Gastrocnemius medialis (tissue), 4 donors: ENCODE data around the gene INPP5E. TPM values are rescaled to one million over a fixed set of nuclear protein-coding genes. Genes with fewer than 3 reads are reported as not detected.

Source experiments
- ATAC-seq, 2 donors: fragments of 150-250 bp; one replicate each; pipeline ENCODE4 v1.9.1; 2016
- DNase-seq, 2 donors: peaks; one replicate each; pipeline ENCODE4 v3.0.0-alpha.2; 2019
- H3K27ac ChIP-seq, 4 donors: fragments of 200-600 bp; sonication (generic); 1 replicate in 1 of 4; 2 replicates in 3 of 4; pipeline ENCODE4 v1.5.1; 2016 to 2018; ENCODE audit warnings: mild to moderate bottlenecking in 2 of 4, moderate library complexity in 1 of 4
- H3K27me3 ChIP-seq, 3 donors: fragments of 200-600 bp; sonication (generic) in 2 of 3; 1 replicate in 1 of 3; 2 replicates in 2 of 3; pipeline versions ENCODE4 v1.5.1 to v1.6.0; 2016 to 2019; ENCODE audit warnings: mild to moderate bottlenecking in 1 of 3, moderate library complexity in 1 of 3
- H3K36me3 ChIP-seq, 2 donors: fragments of 200-600 bp; sonication (generic) in 1 of 2; one replicate each; pipeline ENCODE4 v1.5.1; 2017 to 2018
- H3K4me1 ChIP-seq, 2 donors: fragments of 200-600 bp; sonication (generic) in 1 of 2; one replicate each; pipeline ENCODE4 v1.5.1; 2016 to 2017; ENCODE audit warnings: mild to moderate bottlenecking in 2 of 2
- H3K4me3 ChIP-seq, 4 donors: fragments of 200-600 bp; sonication (generic) in 3 of 4; 1 replicate in 1 of 4; 2 replicates in 3 of 4; pipeline ENCODE4 v1.5.1; 2016 to 2019; ENCODE audit warnings: mild to moderate bottlenecking in 2 of 4
- H3K9me3 ChIP-seq, 3 donors: fragments of 200-600 bp; sonication (generic) in 2 of 3; 1 replicate in 1 of 3; 2 replicates in 2 of 3; pipeline ENCODE4 v1.5.1; 2016 to 2019
- CTCF ChIP-seq, 5 experiments: fragments of 450-650 bp in 3 of 5; fragments of 200-600 bp in 2 of 5; sonication (generic) in 2 of 5; IDR thresholded peaks in 4 of 5; conservative IDR thresholded peaks in 1 of 5; 1 replicate in 4 of 5; 2 replicates in 1 of 5; pipeline ENCODE4 v1.5.1; 2016 to 2019; ENCODE audit warnings: antibody characterized with exemption in 5 of 5, mild to moderate bottlenecking in 3 of 5, moderate library complexity in 3 of 5
- POLR2A ChIP-seq, 2 donors: fragments of 450-650 bp; IDR thresholded peaks; one replicate each; pipeline ENCODE4 v1.6.1; 2017; ENCODE audit warnings: antibody characterized with exemption in 2 of 2, mild to moderate bottlenecking in 2 of 2, moderate library complexity in 2 of 2
- in situ Hi-C, 4 donors: fragments of 200-750 bp; cut with MboI; loops; one replicate each; pipeline versions ENCODE4 v1.15.0 to v1.8.0; 2017; ENCODE audit warnings: low sequenced_read_pairs in 4 of 4
- intact Hi-C: fragments of 100-400 bp; cut with DNase I; formaldehyde crosslinking; loops from one replicate; pipeline ENCODE4 v1.15.1; 2023; ENCODE audit warnings: low total_unique reads
- total RNA-seq, 4 donors: library from RNA; depleted of rRNA; stranded (reverse); fragments of >200 nt; gene quantifications; one replicate each; pipeline versions ENCODE4 v1.1.0 to v1.2.3, GENCODE V29; 2016

Gene INPP5E
- 1 to 10 TPM; 5.0 to 6.7 (median 5.9) TPM for total RNA-seq

- Histone ChIP-seq H3K27ac (peak within 1 kb of the TSS; percentile 59 to 88 (median 76)), H3K9me3 (no peaks in the 10 kb centered on the region), H3K36me3 (peaks cover 0 to 40% of the 10 kb centered on the region in 2 donors), H3K4me3 (peak within 1 kb of the TSS; percentile 58 to 86 (median 68)), H3K27me3 (no peaks in the 10 kb centered on the region), H3K4me1 (peaks cover 27 to 30% of the 10 kb centered on the region in 2 donors)
- in situ Hi-C loops (no loop called here), intact Hi-C loops (loop anchor here (2.0 kb wide), 1 partner anchor 29 kb away; the partner anchor contains the start of genes ENTR1 and PMPCA)
- peak; percentile 66 to 97 (median 74) for TF ChIP-seq CTCF (IDR thresholded peaks at IDR 0.05 in 4 of 5, conservative IDR thresholded peaks at IDR 0.05 in 1 of 5)
- TF ChIP-seq POLR2A (IDR thresholded peaks at IDR 0.05) = peak in 1 of 2 donors; percentile 25
- ATAC-seq (peak; percentile 86 to 87), DNase-seq (peak; percentile 23 to 58)
Measured at GRCh38 chr9:136439481-136440408, at the start of gene INPP5E. INPP5E (minus strand) TSS chr9:136439845; CDS start chr9:136439419, 426 bp downstream.

GRCh38 chr9:136488247-136489214 lies 48.9 kb upstream of the INPP5E start:
- Histone ChIP-seq H3K27ac (no peak overlapping the region), H3K4me3 (no peak overlapping the region), H3K9me3 (no peaks in the 10 kb centered on the region), H3K36me3 (no peaks in the 10 kb centered on the region), H3K4me1 (peaks cover 11 to 12% of the 10 kb centered on the region in 2 donors), H3K27me3 (no peaks in the 10 kb centered on the region)
- TF ChIP-seq POLR2A (IDR thresholded peaks at IDR 0.05) = no peak
- TF ChIP-seq CTCF (IDR thresholded peaks at IDR 0.05 in 4 of 5, conservative IDR thresholded peaks at IDR 0.05 in 1 of 5) = peak; percentile 97 to 98 (median 98)
- in situ Hi-C loops (loop anchor here in 1 of 4 donors (25.0 kb wide), 1 partner anchor 149 kb away; no protein-coding TSS in a partner anchor), intact Hi-C loops (loop anchor here (1.0 to 10.0 kb wide), 5 partner anchors 39 to 936 kb away; partner anchors contain the start of genes EXD3 and NOXA1)
- ATAC-seq = peak; percentile 57 to 58
- DNase-seq = peak; percentile 33 to 67

GRCh38 chr9:136487672-136488071 lies 48.0 kb upstream of the INPP5E start:
- no peak for TF ChIP-seq POLR2A (IDR thresholded peaks at IDR 0.05)
- no peak for TF ChIP-seq CTCF (IDR thresholded peaks at IDR 0.05 in 4 of 5, conservative IDR thresholded peaks at IDR 0.05 in 1 of 5)
- H3K27ac ChIP-seq = no peak overlapping the region
- no peak for ATAC-seq
- intact Hi-C loops (loop anchor here (1.0 to 10.0 kb wide), 5 partner anchors 40 to 937 kb away; partner anchors contain the start of genes EXD3 and NOXA1), in situ Hi-C loops (loop anchor here in 1 of 4 donors (25.0 kb wide), 1 partner anchor 150 kb away; no protein-coding TSS in a partner anchor)
- H3K4me3 ChIP-seq = no peak overlapping the region
- no peaks in the 10 kb centered on the region for H3K9me3 ChIP-seq
- H3K36me3 ChIP-seq = no peaks in the 10 kb centered on the region
- DNase-seq = no peak
- H3K27me3 ChIP-seq = no peaks in the 10 kb centered on the region
- H3K4me1 ChIP-seq = peaks cover 11 to 12% of the 10 kb centered on the region in 2 donors
